Frontal cortex (tissue), 4 donors: ENCODE results near the gene PXN. TPM values are rescaled to one million over a fixed set of nuclear protein-coding genes. Genes with fewer than 3 reads are reported as not detected.
A peak's percentile ranks its signal among the peaks of the same experiment; 100 is the strongest.
"Not testable (repeated sequence)": the region's sequence is repeated elsewhere in the genome, so short reads cannot be mapped to it uniquely, and the experiment has no call there.

Experiments
- DNase-seq, 2 donors: peaks; one replicate each; pipeline ENCODE4 v3.0.0; 2012; ENCODE audit warnings: low spot score in 2 of 2
- FAIRE-seq: peaks from 2 replicates; lab custom pipeline; 2012; peaks lifted over from hg19 to GRCh38; lab: Jason Lieb, UNC
- small RNA-seq: library from RNA; depleted of rRNA; stranded (forward); fragments of <200 nt; gene quantifications from one replicate; pipeline ENCODE3, GENCODE V24; 2014
- total RNA-seq: library from RNA; depleted of rRNA; stranded (reverse); fragments of >200 nt; gene quantifications from one replicate; pipeline ENCODE4 v1.2.3, GENCODE V29; 2014
- donor health status: control.
- donor health status: control.
- donor health status: control.

The PXN gene
- total RNA-seq, 1 donor from 2014 or later = 2.4 TPM

GRCh38 chr12:120193286-120193685, 72.2 kb downstream of the PXN start:
- not testable (repeated sequence) for FAIRE-seq, DNase-seq

GRCh38 chr12:120190985-120191480, 74.5 kb downstream of the PXN start:
- FAIRE-seq (no peak), DNase-seq (no peak)

GRCh38 chr12:120190386-120190785, 75.1 kb downstream of the PXN start:
- DNase-seq (no peak), FAIRE-seq (no peak)

GRCh38 chr12:120186654-120187053, 78.9 kb downstream of the PXN start:
- FAIRE-seq (no peak), DNase-seq (no peak)

- no peak for FAIRE-seq
These were observed 82.3 kb downstream of the PXN start for GRCh38 chr12:120183211-120183631.

GRCh38 chr12:120181991-120182631, 83.4 kb downstream of the PXN start:
- FAIRE-seq = no peak
- no peak for DNase-seq

More at GRCh38 chr12:120183211-120183631, 82.3 kb downstream of the PXN start:
- DNase-seq = no peak

- FAIRE-seq (no peak), DNase-seq (no peak)
These were observed 84.6 kb downstream of the PXN start for GRCh38 chr12:120180975-120181374.

- FAIRE-seq (no peak), DNase-seq (no peak)
These were observed 90.0 kb downstream of the PXN start for GRCh38 chr12:120175537-120175936.

GRCh38 chr12:120175062-120175461, 90.5 kb downstream of the PXN start:
- DNase-seq (no peak), FAIRE-seq (no peak)

GRCh38 chr12:120172053-120172452, 93.5 kb downstream of the PXN start:
- FAIRE-seq = no peak
- no peak for DNase-seq

GRCh38 chr12:120170631-120171030, 94.9 kb downstream of the PXN start:
- no peak for DNase-seq
- FAIRE-seq = no peak

GRCh38 chr12:120169946-120170345, 95.6 kb downstream of the PXN start:
- DNase-seq (no peak), FAIRE-seq (no peak)

GRCh38 chr12:120168337-120168736, 97.2 kb downstream of the PXN start:
- no peak for FAIRE-seq
- DNase-seq = no peak

- no peak for FAIRE-seq
- no peak for DNase-seq
These were observed 97.9 kb downstream of the PXN start for GRCh38 chr12:120167529-120168095.

- FAIRE-seq (no peak), DNase-seq (no peak)
These were observed 101.2 kb downstream of the PXN start for GRCh38 chr12:120164293-120164692.

GRCh38 chr12:120162763-120163162, 102.8 kb downstream of the PXN start:
- DNase-seq (no peak), FAIRE-seq (no peak)

- no peak for FAIRE-seq
- DNase-seq = no peak
These were observed 103.7 kb downstream of the PXN start for GRCh38 chr12:120161852-120162251.

Small RNAs within 50 kb of the gene (small RNA-seq; reads per million reads assigned to genes)
- gene RNU4-1 = 286 reads per million, percentile 99 among the genes with 10 or more reads in this experiment
- 1,243 reads per million, percentile 99 among the genes with 10 or more reads in this experiment for gene RNU4-2
- not detected for gene RNU6-1088P

Other genes with a start within 250 kb of the PXN start
- gene RAB35, start 149.0 kb downstream of the PXN start, total RNA-seq = 37.5 TPM
- 62.4 TPM for gene GCN1, start 71.0 kb downstream of the PXN start, total RNA-seq
- 1,889 TPM for gene RPLP0, start 64.6 kb downstream of the PXN start, total RNA-seq
- under 0.01 TPM for gene RNU4-2, start 26.2 kb upstream of the PXN start, total RNA-seq
- under 0.01 TPM for gene RNU4-1, start 27.5 kb upstream of the PXN start, total RNA-seq
- gene SIRT4, start 36.6 kb upstream of the PXN start, total RNA-seq = 4.1 TPM
- gene PLA2G1B, start 62.0 kb upstream of the PXN start, total RNA-seq = not detected
- gene MSI1, start 103.4 kb upstream of the PXN start, total RNA-seq = 6.9 TPM
- 489 TPM for gene COX6A1, start 172.4 kb upstream of the PXN start, total RNA-seq
- gene TRIAP1, start 180.7 kb upstream of the PXN start, total RNA-seq = 11.0 TPM
- 28.9 TPM for gene GATC, start 180.7 kb upstream of the PXN start, total RNA-seq
- 92.5 TPM for gene SRSF9, start 204.0 kb upstream of the PXN start, total RNA-seq
- gene DYNLL1, start 230.4 kb upstream of the PXN start, total RNA-seq = 279 TPM